ENCODE data around the gene DNAH9. TPM values are rescaled to one million over a fixed set of nuclear protein-coding genes. Genes with fewer than 3 reads are reported as not detected.

Gene DNAH9
- total RNA-seq, 2 donors from 2014 or later: not detected

- no peak overlapping the region for H3K27ac ChIP-seq
Measured at GRCh38 chr17:11885051-11885450, 286.8 kb downstream of the DNAH9 start.

GRCh38 chr17:11889266-11889665, 291.0 kb downstream of the DNAH9 start:
- Histone ChIP-seq H3K4me3 (no peak overlapping the region), H3K27me3 (replicated peaks; ENCODE audit: insufficient read depth) (no peaks in the 10 kb centered on the region), H3K4me1 (ENCODE audit: control insufficient read depth in 1 of 2, low read depth in 2 of 2) (no peaks in the 10 kb centered on the region), H3K36me3 (no peaks in the 10 kb centered on the region), H3K27ac (no peak overlapping the region), H3K9me3 (no peaks in the 10 kb centered on the region)
- TF ChIP-seq, protein P1, sequence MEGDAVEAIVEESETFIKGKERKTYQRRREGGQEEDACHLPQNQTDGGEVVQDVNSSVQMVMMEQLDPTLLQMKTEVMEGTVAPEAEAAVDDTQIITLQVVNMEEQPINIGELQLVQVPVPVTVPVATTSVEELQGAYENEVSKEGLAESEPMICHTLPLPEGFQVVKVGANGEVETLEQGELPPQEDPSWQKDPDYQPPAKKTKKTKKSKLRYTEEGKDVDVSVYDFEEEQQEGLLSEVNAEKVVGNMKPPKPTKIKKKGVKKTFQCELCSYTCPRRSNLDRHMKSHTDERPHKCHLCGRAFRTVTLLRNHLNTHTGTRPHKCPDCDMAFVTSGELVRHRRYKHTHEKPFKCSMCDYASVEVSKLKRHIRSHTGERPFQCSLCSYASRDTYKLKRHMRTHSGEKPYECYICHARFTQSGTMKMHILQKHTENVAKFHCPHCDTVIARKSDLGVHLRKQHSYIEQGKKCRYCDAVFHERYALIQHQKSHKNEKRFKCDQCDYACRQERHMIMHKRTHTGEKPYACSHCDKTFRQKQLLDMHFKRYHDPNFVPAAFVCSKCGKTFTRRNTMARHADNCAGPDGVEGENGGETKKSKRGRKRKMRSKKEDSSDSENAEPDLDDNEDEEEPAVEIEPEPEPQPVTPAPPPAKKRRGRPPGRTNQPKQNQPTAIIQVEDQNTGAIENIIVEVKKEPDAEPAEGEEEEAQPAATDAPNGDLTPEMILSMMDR (IDR thresholded peaks at IDR 0.05): no peak
- no peak for DNase-seq (ENCODE audit: low spot score)
- ATAC-seq (ENCODE audit: insufficient number of reproducible peaks, low FRiP score, low read depth): no peak

More at GRCh38 chr17:11885051-11885450, 286.8 kb downstream of the DNAH9 start:
- H3K27me3 ChIP-seq (replicated peaks; ENCODE audit: insufficient read depth): no peaks in the 10 kb centered on the region
- H3K36me3 ChIP-seq: no peaks in the 10 kb centered on the region
- no peak overlapping the region for H3K4me3 ChIP-seq
- H3K4me1 ChIP-seq (ENCODE audit: control insufficient read depth in 1 of 2, low read depth in 2 of 2): no peaks in the 10 kb centered on the region
- TF ChIP-seq, protein P1 (IDR thresholded peaks at IDR 0.05): no peak
- ATAC-seq (ENCODE audit: insufficient number of reproducible peaks, low FRiP score, low read depth) (no peak), DNase-seq (ENCODE audit: low spot score) (no peak)
- H3K9me3 ChIP-seq: no peaks in the 10 kb centered on the region

GRCh38 chr17:11893862-11894261, 295.6 kb downstream of the DNAH9 start:
- H3K27me3 ChIP-seq (replicated peaks; ENCODE audit: insufficient read depth): no peaks in the 10 kb centered on the region
- no peaks in the 10 kb centered on the region for H3K9me3 ChIP-seq
- no peaks in the 10 kb centered on the region for H3K4me1 ChIP-seq (ENCODE audit: control insufficient read depth in 1 of 2, low read depth in 2 of 2)
- no peak for ATAC-seq (ENCODE audit: insufficient number of reproducible peaks, low FRiP score, low read depth)
- DNase-seq (ENCODE audit: low spot score): no peak
- H3K4me3 ChIP-seq: no peak overlapping the region
- TF ChIP-seq, protein P1 (IDR thresholded peaks at IDR 0.05): no peak
- H3K27ac ChIP-seq: no peak overlapping the region
- no peaks in the 10 kb centered on the region for H3K36me3 ChIP-seq

- no peak for ATAC-seq (ENCODE audit: insufficient number of reproducible peaks, low FRiP score, low read depth)
- Histone ChIP-seq H3K4me3 (no peak overlapping the region), H3K4me1 (ENCODE audit: control insufficient read depth in 1 of 2, low read depth in 2 of 2) (no peaks in the 10 kb centered on the region), H3K36me3 (no peaks in the 10 kb centered on the region), H3K27me3 (replicated peaks; ENCODE audit: insufficient read depth) (no peaks in the 10 kb centered on the region), H3K27ac (no peak overlapping the region), H3K9me3 (no peaks in the 10 kb centered on the region)
- TF ChIP-seq, protein P1 (IDR thresholded peaks at IDR 0.05): no peak
- no peak for DNase-seq (ENCODE audit: low spot score)
Measured at GRCh38 chr17:11896199-11896598, 297.9 kb downstream of the DNAH9 start.

- no peaks in the 10 kb centered on the region for H3K27me3 ChIP-seq (replicated peaks; ENCODE audit: insufficient read depth)
- no peak for DNase-seq (ENCODE audit: low spot score)
- no peak for ATAC-seq (ENCODE audit: insufficient number of reproducible peaks, low FRiP score, low read depth)
- H3K9me3 ChIP-seq: no peaks in the 10 kb centered on the region
- TF ChIP-seq, protein P1 (IDR thresholded peaks at IDR 0.05): no peak
- no peaks in the 10 kb centered on the region for H3K4me1 ChIP-seq (ENCODE audit: control insufficient read depth in 1 of 2, low read depth in 2 of 2)
- no peak overlapping the region for H3K27ac ChIP-seq
- H3K36me3 ChIP-seq: no peaks in the 10 kb centered on the region
- H3K4me3 ChIP-seq: no peak overlapping the region
Measured at GRCh38 chr17:11898526-11899235, 300.4 kb downstream of the DNAH9 start.
